Fibroblast of lung (primary cell): ENCODE data around the gene WDR83.

ENCODE experiments used
- EZH2 ChIP-seq: IDR thresholded peaks from 2 replicates; pipeline ENCODE4 v1.5.1; 2012; ENCODE audit warnings: low read length, control low read depth, mild to moderate bottlenecking; ENCODE audit errors: missing control alignments
- TF ChIP-seq, protein P1 (sequence below), 2 donors: IDR thresholded peaks in 1 of 2; conservative IDR thresholded peaks in 1 of 2; 1 replicate in 1 of 2; 2 replicates in 1 of 2; pipeline ENCODE4 v1.5.1; 2011 to 2012; ENCODE audit warnings: low read length in 2 of 2, control low read depth in 1 of 2, inconsistent platforms in 1 of 2, low read depth in 1 of 2, mild to moderate bottlenecking in 1 of 2

- TF ChIP-seq, protein P1, sequence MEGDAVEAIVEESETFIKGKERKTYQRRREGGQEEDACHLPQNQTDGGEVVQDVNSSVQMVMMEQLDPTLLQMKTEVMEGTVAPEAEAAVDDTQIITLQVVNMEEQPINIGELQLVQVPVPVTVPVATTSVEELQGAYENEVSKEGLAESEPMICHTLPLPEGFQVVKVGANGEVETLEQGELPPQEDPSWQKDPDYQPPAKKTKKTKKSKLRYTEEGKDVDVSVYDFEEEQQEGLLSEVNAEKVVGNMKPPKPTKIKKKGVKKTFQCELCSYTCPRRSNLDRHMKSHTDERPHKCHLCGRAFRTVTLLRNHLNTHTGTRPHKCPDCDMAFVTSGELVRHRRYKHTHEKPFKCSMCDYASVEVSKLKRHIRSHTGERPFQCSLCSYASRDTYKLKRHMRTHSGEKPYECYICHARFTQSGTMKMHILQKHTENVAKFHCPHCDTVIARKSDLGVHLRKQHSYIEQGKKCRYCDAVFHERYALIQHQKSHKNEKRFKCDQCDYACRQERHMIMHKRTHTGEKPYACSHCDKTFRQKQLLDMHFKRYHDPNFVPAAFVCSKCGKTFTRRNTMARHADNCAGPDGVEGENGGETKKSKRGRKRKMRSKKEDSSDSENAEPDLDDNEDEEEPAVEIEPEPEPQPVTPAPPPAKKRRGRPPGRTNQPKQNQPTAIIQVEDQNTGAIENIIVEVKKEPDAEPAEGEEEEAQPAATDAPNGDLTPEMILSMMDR (conservative IDR thresholded peaks at IDR 0.05 in 1 of 2, IDR thresholded peaks at IDR 0.05 in 1 of 2; ENCODE audit: low read depth in 1 of 2, low read length in 2 of 2), result no peak
- no peak for TF ChIP-seq EZH2
These were observed 39.2 kb downstream of the WDR83 start for GRCh38 chr19:12705654-12706331.
